HCT116 (cell line): ENCODE measurements around the gene ACSS3. TPM values are rescaled to one million over a fixed set of nuclear protein-coding genes. Genes with fewer than 3 reads are reported as not detected.

ENCODE experiments used
- ATAC-seq: fragments of 200-7000 bp; cut with Tn5 transposase; 2 replicates; pipeline ENCODE4 v1.9.1; 2020; ENCODE audit warnings: mild to moderate bottlenecking, moderate library complexity
- BruUV-seq: library from RNA; stranded (reverse); fragments of 400-500 nt; replicated peaks from 2 replicates; lab custom pipeline; 2021; lab: Mats Ljungman, UMichigan
- CTCF ChIA-PET: fragments of 300-600 bp; sonication (Branson Sonifier 250); formaldehyde crosslinking; loops from one replicate; lab custom pipeline; 2021; ENCODE audit warnings: antibody characterized with exemption; lab: Charles Lee
- POLR2A ChIA-PET: fragments of 300-600, 350-600 bp; sonication (Branson Sonifier 250); formaldehyde crosslinking; loops from one replicate; lab custom pipeline; 2021; ENCODE audit warnings: antibody characterized with exemption; lab: Charles Lee
- RAD21 ChIA-PET, 2 experiments: fragments of 300-600 bp; sonication (Branson Sonifier 250); formaldehyde crosslinking; loops; one replicate each; lab custom pipeline; 2023; ENCODE audit warnings: low total read pairs in 2 of 2; ENCODE audit not compliant: uncharacterized antibody in 2 of 2, unreplicated experiment in 2 of 2, low non-redundant PET in 1 of 2; lab: Charles Lee
- DNase-seq: peaks from one replicate; pipeline ENCODE4 v3.0.0-alpha.2; 2010; ENCODE audit warnings: low read depth, low spot score
- H2AFZ ChIP-seq: fragments of 200-600 bp; shearing (Covaris generic), sonication (generic); 2 replicates; pipeline ENCODE4 v1.6.1; 2017; ENCODE audit warnings: low read depth, mixed run types, mixed read lengths, antibody characterized with exemption, low read length; ENCODE audit not compliant: poor library complexity, severe bottlenecking
- H3K27ac ChIP-seq: 2 replicates; pipeline ENCODE4 v1.5.1; 2012; ENCODE audit warnings: low read depth, low read length
- H3K27me3 ChIP-seq: fragments of 200-600 bp; sonication (generic); 2 replicates; pipeline ENCODE4 v1.6.1; 2016; ENCODE audit warnings: mixed run types, low read length, mixed read lengths; ENCODE audit not compliant: insufficient read depth
- H3K36me3 ChIP-seq, 2 experiments: fragments of 200-500 bp in 1 of 2; fragments of 200-600 bp in 1 of 2; sonication (Bioruptor generic) in 1 of 2; sonication (generic) in 1 of 2; 2 replicates each; pipeline versions ENCODE4 v1.5.1 to v1.6.1; 2014 to 2016; ENCODE audit warnings: low read length in 2 of 2, inconsistent platforms in 1 of 2, mixed read lengths in 1 of 2, mixed run types in 1 of 2; ENCODE audit not compliant: insufficient read depth in 2 of 2, control insufficient read depth in 1 of 2
- H3K4me1 ChIP-seq, 2 experiments: fragments of 200-600 bp in 1 of 2; sonication (generic) in 1 of 2; 2 replicates each; pipeline versions ENCODE4 v1.5.1 to v1.6.1; 2012 to 2017; ENCODE audit warnings: low read length in 2 of 2, inconsistent platforms in 1 of 2, mild to moderate bottlenecking in 1 of 2, mixed read lengths in 1 of 2, mixed run types in 1 of 2, moderate library complexity in 1 of 2; ENCODE audit not compliant: insufficient read depth in 2 of 2, control insufficient read depth in 1 of 2
- H3K4me2 ChIP-seq: fragments of 200-600 bp; sonication (generic); 2 replicates; pipeline ENCODE4 v1.6.1; 2017; ENCODE audit warnings: mixed run types, low read length, mixed read lengths
- H3K4me3 ChIP-seq, 2 experiments: fragments of 200-600 bp in 1 of 2; sonication (generic) in 1 of 2; replicated peaks in 1 of 2; 2 replicates each; pipeline ENCODE4 v1.5.1; 2011 to 2016; ENCODE audit warnings: low read length in 2 of 2, control low read depth in 1 of 2, low read depth in 1 of 2, mild to moderate bottlenecking in 1 of 2, mixed read lengths in 1 of 2, mixed run types in 1 of 2
- H3K79me2 ChIP-seq: fragments of 200-600 bp; sonication (generic); 2 replicates; pipeline ENCODE4 v1.6.1; 2017; ENCODE audit warnings: mild to moderate bottlenecking, mixed run types, low read length, moderate library complexity, mixed read lengths; ENCODE audit not compliant: insufficient read depth
- H3K9ac ChIP-seq: fragments of 200-600 bp; sonication (generic); 2 replicates; pipeline ENCODE4 v1.6.1; 2016; ENCODE audit warnings: low read length, mixed read lengths
- H3K9me2 ChIP-seq: fragments of 200-600 bp; sonication (generic), shearing (Covaris generic); 2 replicates; pipeline ENCODE4 v1.6.1; 2017; ENCODE audit warnings: mixed run types, mild to moderate bottlenecking, moderate library complexity; ENCODE audit not compliant: insufficient read depth
- H3K9me3 ChIP-seq, 2 experiments: fragments of 200-500 bp in 1 of 2; fragments of 200-600 bp in 1 of 2; sonication (Bioruptor generic) in 1 of 2; sonication (generic) in 1 of 2; 2 replicates each; pipeline ENCODE4 v1.6.1; 2014 to 2017; ENCODE audit warnings: low read length in 2 of 2, mixed read lengths in 2 of 2, inconsistent platforms in 1 of 2, low read depth in 1 of 2, mild to moderate bottlenecking in 1 of 2, mixed run types in 1 of 2, moderate library complexity in 1 of 2; ENCODE audit not compliant: control insufficient read depth in 1 of 2, insufficient read depth in 1 of 2
- H4K20me1 ChIP-seq: fragments of 200-600 bp; sonication (generic), shearing (Covaris generic); 2 replicates; pipeline ENCODE4 v1.6.1; 2017; ENCODE audit warnings: mixed run types, mild to moderate bottlenecking, moderate library complexity; ENCODE audit not compliant: insufficient read depth
- EGR1 ChIP-seq: IDR thresholded peaks from 2 replicates; pipeline ENCODE4 v1.6.1; 2012; ENCODE audit warnings: low read depth
- EZH2 ChIP-seq: fragments of 200-600 bp; sonication (generic); IDR thresholded peaks from 2 replicates; pipeline ENCODE4 v1.6.1; 2017; ENCODE audit warnings: antibody characterized with exemption, mixed run types
- JUND ChIP-seq: IDR thresholded peaks from 2 replicates; pipeline ENCODE4 v1.6.1; 2012
- POLR2A ChIP-seq: IDR thresholded peaks from 2 replicates; pipeline ENCODE4 v1.7.0; 2011; ENCODE audit warnings: borderline replicate concordance; ENCODE audit not compliant: insufficient read depth, insufficient read length; ENCODE audit errors: extremely low read depth
- RAD21 ChIP-seq: IDR thresholded peaks from 2 replicates; pipeline ENCODE4 v1.6.1; 2012; ENCODE audit warnings: low read depth, mild to moderate bottlenecking
- SIN3A ChIP-seq: IDR thresholded peaks from 2 replicates; pipeline ENCODE4 v1.6.1; 2012; ENCODE audit warnings: low read depth
- SP1 ChIP-seq: IDR thresholded peaks from 2 replicates; pipeline ENCODE4 v1.6.1; 2012; ENCODE audit warnings: low read depth
- ZFX ChIP-seq: fragments of 450-650 bp; IDR thresholded peaks from 2 replicates; pipeline ENCODE4 v1.6.1; 2017
- ZNF274 ChIP-seq: fragments of 200-500 bp; sonication (Bioruptor generic); IDR thresholded peaks from 2 replicates; pipeline ENCODE4 v1.6.1; 2014; ENCODE audit warnings: mild to moderate bottlenecking, low read depth, low read length, inconsistent platforms
- intact Hi-C: fragments of 100-400 bp; cut with micrococcal nuclease; formaldehyde crosslinking; loops from 2 replicates; pipeline ENCODE4 v1.10.0; 2022
- total RNA-seq: library from RNA; stranded (reverse); gene quantifications from one replicate; pipeline ENCODE4 v1.2.1, GENCODE V29; 2021; ENCODE audit not compliant: unreplicated experiment
- TF ChIP-seq, protein P1 (sequence below): IDR thresholded peaks from 2 replicates; pipeline ENCODE4 v1.6.1; 2011; ENCODE audit warnings: mild to moderate bottlenecking, low read length, moderate library complexity; ENCODE audit not compliant: insufficient replicate concordance; ENCODE audit errors: extremely low read depth
- TF ChIP-seq, protein P2 (sequence below), 3 experiments: fragments of 200-600 bp in 1 of 3; sonication (generic) in 1 of 3; IDR thresholded peaks in 2 of 3; conservative IDR thresholded peaks in 1 of 3; 2 replicates each; pipeline ENCODE4 v1.5.1; 2012 to 2017; ENCODE audit warnings: low read depth in 2 of 3, low read length in 2 of 3, antibody characterized with exemption in 1 of 3, borderline replicate concordance in 1 of 3, control low read depth in 1 of 3, mild to moderate bottlenecking in 1 of 3, mixed read lengths in 1 of 3, mixed run types in 1 of 3, moderate library complexity in 1 of 3; ENCODE audit not compliant: insufficient read depth in 1 of 3

The ACSS3 gene
- total RNA-seq, 1 experiment from 2014 or later, result 0.30 TPM

- ATAC-seq, result no peak
Observed at GRCh38 chr12:81255947-81256346, 178.1 kb downstream of the ACSS3 start.

More at GRCh38 chr12:81255947-81256346, 178.1 kb downstream of the ACSS3 start:
- H3K79me2 ChIP-seq, result no peaks in the 10 kb centered on the region
- H3K9ac ChIP-seq, result no peak overlapping the region
- no peak for DNase-seq
- ChIA-PET RAD21 (no interaction called here), CTCF (no interaction called here), POLR2A (no interaction called here)
- H3K36me3 ChIP-seq, result no peaks in the 10 kb centered on the region
- H3K27ac ChIP-seq, result no peak overlapping the region
- H3K4me3 ChIP-seq, result no peak overlapping the region
- no peak overlapping the region for H3K4me2 ChIP-seq
- intact Hi-C loops, result loop anchor here (5.0 to 10.0 kb wide), 2 partner anchors 421 to 1849 kb away; no protein-coding TSS in a partner anchor
- H3K9me3 ChIP-seq, result no peaks in the 10 kb centered on the region
- no peaks in the 10 kb centered on the region for H4K20me1 ChIP-seq
- BruUV-seq, result no TSS peak
- no peaks in the 10 kb centered on the region for H3K4me1 ChIP-seq
- H2AFZ ChIP-seq, result no peak overlapping the region
- no peaks in the 10 kb centered on the region for H3K9me2 ChIP-seq
- H3K27me3 ChIP-seq, result no peaks in the 10 kb centered on the region
- TF ChIP-seq JUND (no peak), POLR2A (no peak), SIN3A (no peak), SP1 (no peak), EGR1 (no peak), RAD21 (no peak), EZH2 (no peak), ZNF274 (no peak), ZFX (no peak)
- TF ChIP-seq, protein P1, sequence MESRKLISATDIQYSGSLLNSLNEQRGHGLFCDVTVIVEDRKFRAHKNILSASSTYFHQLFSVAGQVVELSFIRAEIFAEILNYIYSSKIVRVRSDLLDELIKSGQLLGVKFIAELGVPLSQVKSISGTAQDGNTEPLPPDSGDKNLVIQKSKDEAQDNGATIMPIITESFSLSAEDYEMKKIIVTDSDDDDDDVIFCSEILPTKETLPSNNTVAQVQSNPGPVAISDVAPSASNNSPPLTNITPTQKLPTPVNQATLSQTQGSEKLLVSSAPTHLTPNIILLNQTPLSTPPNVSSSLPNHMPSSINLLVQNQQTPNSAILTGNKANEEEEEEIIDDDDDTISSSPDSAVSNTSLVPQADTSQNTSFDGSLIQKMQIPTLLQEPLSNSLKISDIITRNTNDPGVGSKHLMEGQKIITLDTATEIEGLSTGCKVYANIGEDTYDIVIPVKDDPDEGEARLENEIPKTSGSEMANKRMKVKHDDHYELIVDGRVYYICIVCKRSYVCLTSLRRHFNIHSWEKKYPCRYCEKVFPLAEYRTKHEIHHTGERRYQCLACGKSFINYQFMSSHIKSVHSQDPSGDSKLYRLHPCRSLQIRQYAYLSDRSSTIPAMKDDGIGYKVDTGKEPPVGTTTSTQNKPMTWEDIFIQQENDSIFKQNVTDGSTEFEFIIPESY, result no peak
- TF ChIP-seq, protein P2, sequence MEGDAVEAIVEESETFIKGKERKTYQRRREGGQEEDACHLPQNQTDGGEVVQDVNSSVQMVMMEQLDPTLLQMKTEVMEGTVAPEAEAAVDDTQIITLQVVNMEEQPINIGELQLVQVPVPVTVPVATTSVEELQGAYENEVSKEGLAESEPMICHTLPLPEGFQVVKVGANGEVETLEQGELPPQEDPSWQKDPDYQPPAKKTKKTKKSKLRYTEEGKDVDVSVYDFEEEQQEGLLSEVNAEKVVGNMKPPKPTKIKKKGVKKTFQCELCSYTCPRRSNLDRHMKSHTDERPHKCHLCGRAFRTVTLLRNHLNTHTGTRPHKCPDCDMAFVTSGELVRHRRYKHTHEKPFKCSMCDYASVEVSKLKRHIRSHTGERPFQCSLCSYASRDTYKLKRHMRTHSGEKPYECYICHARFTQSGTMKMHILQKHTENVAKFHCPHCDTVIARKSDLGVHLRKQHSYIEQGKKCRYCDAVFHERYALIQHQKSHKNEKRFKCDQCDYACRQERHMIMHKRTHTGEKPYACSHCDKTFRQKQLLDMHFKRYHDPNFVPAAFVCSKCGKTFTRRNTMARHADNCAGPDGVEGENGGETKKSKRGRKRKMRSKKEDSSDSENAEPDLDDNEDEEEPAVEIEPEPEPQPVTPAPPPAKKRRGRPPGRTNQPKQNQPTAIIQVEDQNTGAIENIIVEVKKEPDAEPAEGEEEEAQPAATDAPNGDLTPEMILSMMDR (IDR thresholded peaks at IDR 0.05 in 2 of 3, conservative IDR thresholded peaks at IDR 0.05 in 1 of 3; ENCODE audit: borderline replicate concordance in 1 of 3, insufficient read depth in 1 of 3, low read depth in 2 of 3, low read length in 2 of 3), result no peak
